H1 (cell line): ENCODE measurements around the gene C6orf136. TPM values are rescaled to one million over a fixed set of nuclear protein-coding genes. Genes with fewer than 3 reads are reported as not detected.

Experiments
- CTCF ChIA-PET: fragments of 300-600 bp; sonication (Branson Sonifier 250); formaldehyde crosslinking; loops from one replicate; lab custom pipeline; 2021; ENCODE audit not compliant: partially characterized antibody; lab: Charles Lee
- POLR2A ChIA-PET: fragments of 300-600 bp; sonication (Branson Sonifier 250); formaldehyde crosslinking; loops from one replicate; lab custom pipeline; 2021; ENCODE audit warnings: inconsistent platforms; ENCODE audit not compliant: partially characterized antibody; lab: Charles Lee
- DNase-seq, 2 experiments: peaks; one replicate each; pipeline versions ENCODE4 v3.0.0 to v3.0.0-alpha.2; 2010 to 2022; ENCODE audit warnings: low spot score in 2 of 2, low read depth in 1 of 2, mixed read lengths in 1 of 2
- FAIRE-seq: peaks from 2 replicates; lab custom pipeline; 2011; peaks lifted over from hg19 to GRCh38; lab: Jason Lieb, UNC
- H2AFZ ChIP-seq: 2 replicates; pipeline ENCODE4 v1.8.1; 2012; ENCODE audit warnings: low read length, inconsistent platforms
- H2AK5ac ChIP-seq: 2 replicates; pipeline ENCODE4 v1.6.1; 2013; ENCODE audit warnings: low read depth, low read length
- H2BK120ac ChIP-seq: replicated peaks from 2 replicates; pipeline ENCODE3; 2013; ENCODE audit warnings: low read depth, low read length, inconsistent platforms
- H2BK12ac ChIP-seq: 2 replicates; pipeline ENCODE4 v1.6.1; 2013; ENCODE audit warnings: low read depth, low read length
- H2BK15ac ChIP-seq: 2 replicates; pipeline ENCODE4 v1.6.1; 2013; ENCODE audit warnings: low read length
- H2BK20ac ChIP-seq: 2 replicates; pipeline ENCODE4 v1.6.1; 2013; ENCODE audit warnings: low read length
- H2BK5ac ChIP-seq: 2 replicates; pipeline ENCODE4 v1.6.1; 2013; ENCODE audit warnings: low read depth, low read length
- H3K14ac ChIP-seq: 2 replicates; pipeline ENCODE4 v1.6.1; 2013; ENCODE audit warnings: inconsistent platforms; ENCODE audit not compliant: insufficient read length
- H3K18ac ChIP-seq: 2 replicates; pipeline ENCODE4 v1.6.1; 2013; ENCODE audit warnings: low read length; ENCODE audit errors: extremely low read depth
- H3K23ac ChIP-seq: 2 replicates; pipeline ENCODE4 v1.6.1; 2013; ENCODE audit warnings: inconsistent platforms; ENCODE audit not compliant: insufficient read length
- H3K23me2 ChIP-seq: 2 replicates; pipeline ENCODE4 v1.6.1; 2013; ENCODE audit warnings: low read depth, low read length
- H3K27ac ChIP-seq: 2 replicates; pipeline ENCODE4 v1.6.1; 2011; ENCODE audit warnings: low read depth, low read length, inconsistent platforms
- H3K27me3 ChIP-seq, 4 experiments: replicated peaks in 1 of 4; 1 replicate in 1 of 4; 2 replicates in 3 of 4; pipeline versions ENCODE4 v1.6.1 to v1.8.1; 2011 to 2013; ENCODE audit warnings: low read length in 3 of 4, mild to moderate bottlenecking in 3 of 4, inconsistent platforms in 2 of 4, mixed read lengths in 2 of 4, moderate library complexity in 1 of 4; ENCODE audit not compliant: control insufficient read depth in 3 of 4, insufficient read depth in 3 of 4; ENCODE audit errors: extremely low read depth in 1 of 4
- H3K36me3 ChIP-seq, 4 experiments: 2 replicates each; pipeline versions ENCODE4 v1.6.1 to v1.8.1; 2011 to 2013; ENCODE audit warnings: mild to moderate bottlenecking in 4 of 4, low read length in 3 of 4, moderate library complexity in 2 of 4, control low read depth in 1 of 4, inconsistent platforms in 1 of 4; ENCODE audit not compliant: insufficient read depth in 4 of 4, control insufficient read depth in 2 of 4
- H3K4ac ChIP-seq: replicated peaks from 2 replicates; pipeline ENCODE3; 2013; ENCODE audit warnings: low read length, low read depth, mixed read lengths, inconsistent platforms; ENCODE audit not compliant: insufficient read length
- H3K4me1 ChIP-seq, 4 experiments: replicated peaks in 1 of 4; 1 replicate in 1 of 4; 2 replicates in 3 of 4; pipeline versions ENCODE4 v1.6.1 to v1.8.1; 2011 to 2013; ENCODE audit warnings: low read length in 3 of 4, inconsistent platforms in 2 of 4, mixed read lengths in 1 of 4; ENCODE audit not compliant: insufficient read depth in 4 of 4, control insufficient read depth in 3 of 4
- H3K4me2 ChIP-seq, 2 experiments: 2 replicates each; pipeline versions ENCODE4 v1.6.1 to v1.8.1; 2011 to 2013; ENCODE audit warnings: low read depth in 2 of 2, low read length in 2 of 2, control low read depth in 1 of 2, inconsistent platforms in 1 of 2, mild to moderate bottlenecking in 1 of 2; ENCODE audit not compliant: insufficient read depth in 1 of 2
- H3K4me3 ChIP-seq, 4 experiments: fragments of 200-600, 300-600 bp in 1 of 4; sonication (generic), shearing (Covaris generic), sonication (Bioruptor Twin) in 1 of 4; 2 replicates each; pipeline versions ENCODE4 v1.5.1 to v1.8.1; 2011 to 2016; ENCODE audit warnings: low read length in 4 of 4, low read depth in 3 of 4, control low read depth in 2 of 4, inconsistent platforms in 2 of 4, mild to moderate bottlenecking in 2 of 4, mixed read lengths in 1 of 4, moderate library complexity in 1 of 4; ENCODE audit not compliant: insufficient read depth in 2 of 4; ENCODE audit errors: extremely low read depth in 1 of 4
- H3K56ac ChIP-seq: replicated peaks from 2 replicates; pipeline ENCODE3; 2013; ENCODE audit warnings: low read depth, mild to moderate bottlenecking, mixed read lengths, low read length, inconsistent platforms; ENCODE audit not compliant: insufficient read length
- H3K79me1 ChIP-seq: 2 replicates; pipeline ENCODE4 v1.6.1; 2013; ENCODE audit warnings: low read depth, low read length, control low read depth
- H3K79me2 ChIP-seq, 2 experiments: 2 replicates each; pipeline versions ENCODE4 v1.6.1 to v1.8.1; 2012 to 2013; ENCODE audit warnings: low read length in 2 of 2, mild to moderate bottlenecking in 2 of 2, inconsistent platforms in 1 of 2; ENCODE audit not compliant: insufficient read depth in 2 of 2, control insufficient read depth in 1 of 2
- H3K9ac ChIP-seq, 4 experiments: replicated peaks in 1 of 4; 1 replicate in 1 of 4; 2 replicates in 3 of 4; pipeline versions ENCODE4 v1.6.1 to v1.8.1; 2011 to 2013; ENCODE audit warnings: low read depth in 3 of 4, low read length in 3 of 4, control low read depth in 2 of 4, mild to moderate bottlenecking in 2 of 4, moderate library complexity in 2 of 4, inconsistent platforms in 1 of 4; ENCODE audit errors: extremely low read depth in 1 of 4
- H3K9me3 ChIP-seq, 2 experiments: 2 replicates each; pipeline versions ENCODE4 v1.6.1 to v1.8.1; 2012 to 2013; ENCODE audit warnings: mild to moderate bottlenecking in 2 of 2, moderate library complexity in 2 of 2, control low read depth in 1 of 2, inconsistent platforms in 1 of 2, low read depth in 1 of 2, low read length in 1 of 2, mixed read lengths in 1 of 2; ENCODE audit not compliant: insufficient read depth in 2 of 2
- H4K20me1 ChIP-seq, 2 experiments: replicated peaks in 1 of 2; 2 replicates each; pipeline versions ENCODE3 to v1.8.1; 2011 to 2013; ENCODE audit warnings: inconsistent platforms in 2 of 2, low read length in 2 of 2, mild to moderate bottlenecking in 1 of 2; ENCODE audit not compliant: insufficient read depth in 2 of 2, control insufficient read depth in 1 of 2
- H4K5ac ChIP-seq: 2 replicates; pipeline ENCODE4 v1.6.1; 2013; ENCODE audit warnings: low read length, low read depth, mixed read lengths, inconsistent platforms; ENCODE audit not compliant: insufficient read length
- H4K8ac ChIP-seq: 2 replicates; pipeline ENCODE4 v1.8.0; 2013; ENCODE audit warnings: mild to moderate bottlenecking, moderate library complexity, low read length, inconsistent platforms; ENCODE audit not compliant: insufficient read depth; ENCODE audit errors: extremely low read depth
- H4K91ac ChIP-seq: replicated peaks from 2 replicates; pipeline ENCODE3; 2013; ENCODE audit warnings: low read length, mixed read lengths, inconsistent platforms; ENCODE audit not compliant: insufficient read length
- CEBPB ChIP-seq: IDR thresholded peaks from 2 replicates; pipeline ENCODE4 v1.6.1; 2012; ENCODE audit warnings: low read depth, low read length
- POLR2A ChIP-seq, 2 experiments: IDR thresholded peaks; 1 replicate in 1 of 2; 2 replicates in 1 of 2; pipeline ENCODE4 v1.6.1; 2011; ENCODE audit warnings: low read depth in 2 of 2, low read length in 2 of 2, mild to moderate bottlenecking in 2 of 2; ENCODE audit errors: control extremely low read depth in 1 of 2
- POLR2AphosphoS5 ChIP-seq: IDR thresholded peaks from 2 replicates; pipeline ENCODE4 v1.6.1; 2011; ENCODE audit warnings: low read depth, low read length
- WGBS, 2 experiments: shearing (Covaris generic) in 1 of 2; methylation state at CpG; one replicate each; pipeline versions ENCODE4 v1.1.6 to v1.1.7; 2013 to 2015; ENCODE audit warnings: low lambda C conversion rate in 2 of 2, mixed read lengths in 2 of 2, inconsistent platforms in 1 of 2, low coverage in 1 of 2, missing lambda C conversion rate in 1 of 2; ENCODE audit not compliant: insufficient replicate concordance in 2 of 2, insufficient coverage in 1 of 2, insufficient read length in 1 of 2; ENCODE audit errors: extremely low coverage in 1 of 2, missing lambda C conversion rate in 1 of 2; 5-methylcytosine and 5-hydroxymethylcytosine counted together
- polyA plus RNA-seq, 7 experiments: library from polyadenylated mRNA; depleted of rRNA in 3 of 7; stranded (reverse) in 5 of 7; unstranded in 2 of 7; fragments of >200 nt in 5 of 7; fragments of 200-250 nt in 2 of 7; gene quantifications; 1 replicate in 5 of 7; 2 replicates in 1 of 7; 4 replicates in 1 of 7; pipeline versions ENCODE4 v1.2.1 to v1.2.3, GENCODE V29; 2011 to 2013; ENCODE audit warnings: missing spikeins in 2 of 7, mixed read lengths in 2 of 7
- total RNA-seq: library from RNA; stranded (reverse); fragmentation: NEBNext Ultra II Directional; extraction: Animal tissue kit (Norgen Biotek cat#: 25700); gene quantifications from 2 replicates; pipeline ENCODE4 v1.2.1, GENCODE V29; 2021

Gene C6orf136
- total and polyA plus RNA-seq, 2 of the 8 experiments (the other 6 are each of a cell fraction or from before 2014, with no cell fraction given) = 20.8 to 23.1 TPM

GRCh38 chr6:30600451-30600961 is 46.4 kb upstream of the C6orf136 start:
- Histone ChIP-seq H2AFZ (no peak overlapping the region), H3K36me3 (peaks cover 42 to 52% (median 49%) of the 10 kb centered on the region in 4 experiments), H4K91ac (no peak overlapping the region), H2BK120ac (no peak overlapping the region), H3K27ac (no peak overlapping the region), H3K4me2 (no peak overlapping the region), H4K20me1 (peaks cover 9 to 33% of the 10 kb centered on the region in 2 experiments), H2AK5ac (no peak overlapping the region), H2BK15ac (no peak overlapping the region), H3K79me2 (no peaks in the 10 kb centered on the region), H3K27me3 (no peaks in the 10 kb centered on the region), H2BK5ac (no peak overlapping the region), H3K9me3 (no peaks in the 10 kb centered on the region), H3K4ac (no peak overlapping the region), H4K8ac (no peak overlapping the region), H3K9ac (no peak overlapping the region), H3K56ac (no peak overlapping the region), H3K23me2 (no peaks in the 10 kb centered on the region; the same call in 1 of the 2 replicates), H2BK12ac (no peak overlapping the region), H3K14ac (no peak overlapping the region), H3K4me3 (no peak overlapping the region), H3K23ac (no peak overlapping the region), H3K18ac (no peak overlapping the region), H2BK20ac (no peak overlapping the region), H4K5ac (no peak overlapping the region), H3K4me1 (no peaks in the 10 kb centered on the region), H3K79me1 (no peaks in the 10 kb centered on the region; the same call in none of the 2 replicates)
- WGBS, 2 experiments = 96% methylated on average over 10 of the region's 10 CpGs; no CpG with 5 or more reads in 1 of the 2 experiments
- CTCF ChIA-PET = interaction anchor here (0.7 to 5.7 kb wide), 9 partner anchors 10 to 117 kb away, joined by 3 to 37 read pairs (median 4); no protein-coding TSS in a partner anchor
- FAIRE-seq = no peak
- POLR2A ChIA-PET = interaction anchor here (0.6 to 21.6 kb wide), 35 partner anchors 10 to 479 kb away, joined by 3 to 712 read pairs (median 4); partner anchors contain the start of genes ATAT1, C6orf136, DHX16 and GNL1
- TF ChIP-seq POLR2AphosphoS5 (peak; percentile 77; the same call in 1 of the 2 replicates), CEBPB (no peak), POLR2A (IDR thresholded peaks at IDR 0.05; ENCODE audit: control extremely low read depth in 1 of 2, low read depth in 2 of 2, low read length in 2 of 2) (no peak)
- DNase-seq = no peak
